CMK (cell line): Measurements from ENCODE around the gene COL6A6.
"Not testable (repeated sequence)": the region's sequence is repeated elsewhere in the genome, so short reads cannot be mapped to it uniquely, and the experiment has no call there.

Experiments
- DNase-seq: peaks from one replicate; pipeline ENCODE4 v3.0.0-alpha.2; 2010; ENCODE audit warnings: low read depth

COL6A6 gene

DNA sequence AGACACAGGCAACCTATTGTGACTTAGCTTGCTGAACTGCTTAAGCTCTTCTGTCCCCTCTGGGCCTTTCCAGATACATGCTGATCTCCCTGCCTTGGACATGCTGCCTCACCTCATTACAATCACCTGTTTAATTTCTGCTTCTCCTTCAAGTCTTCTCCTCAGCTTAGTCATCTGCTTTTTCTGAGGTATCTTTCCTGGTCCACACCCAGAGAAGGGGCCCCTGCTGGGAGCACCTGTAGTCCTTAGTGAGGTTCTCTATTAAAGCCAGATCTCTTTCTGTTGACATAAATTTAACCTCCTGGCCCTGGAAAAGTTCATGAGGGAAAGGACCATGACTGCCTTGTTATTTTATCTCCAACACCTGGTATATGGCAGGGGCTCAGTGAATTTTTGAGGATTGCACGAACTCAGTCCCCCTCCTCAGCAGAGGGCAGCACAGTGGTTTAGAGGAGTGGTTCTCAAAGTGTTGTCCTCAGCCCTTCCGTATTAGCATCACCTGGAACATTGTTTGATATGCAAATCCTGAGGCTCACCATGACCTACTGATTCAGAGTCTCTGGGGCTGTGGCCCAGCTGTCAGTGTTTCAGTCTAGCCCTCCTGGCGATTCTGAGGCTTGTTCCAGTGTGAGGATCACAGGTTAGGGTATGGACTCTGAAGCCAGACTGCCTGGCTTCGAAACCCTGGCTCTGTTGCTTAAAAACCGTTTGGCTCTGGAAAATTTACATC lies 12.7 kb downstream of the COL6A6 start:
- no peak for DNase-seq

DNA sequence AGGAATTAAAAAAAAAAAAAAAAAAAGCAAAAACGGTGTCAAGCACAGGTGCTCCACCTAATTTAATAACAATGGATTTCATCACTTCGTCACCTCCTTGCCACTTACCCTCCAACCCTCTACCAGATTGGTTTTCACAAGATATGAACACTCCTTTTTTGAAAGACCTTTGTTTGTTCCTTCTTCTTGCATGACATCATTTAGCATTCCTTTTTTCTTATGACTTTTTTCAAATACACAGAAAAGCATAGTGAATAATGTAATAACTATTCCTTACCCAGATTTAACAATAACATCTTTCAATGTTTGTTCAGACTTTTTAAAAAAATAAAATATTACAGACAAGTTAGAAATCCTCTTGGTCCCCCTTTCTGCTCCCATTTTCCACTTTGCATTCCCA lies 16.3 kb downstream of the COL6A6 start:
- DNase-seq, result no peak

DNA sequence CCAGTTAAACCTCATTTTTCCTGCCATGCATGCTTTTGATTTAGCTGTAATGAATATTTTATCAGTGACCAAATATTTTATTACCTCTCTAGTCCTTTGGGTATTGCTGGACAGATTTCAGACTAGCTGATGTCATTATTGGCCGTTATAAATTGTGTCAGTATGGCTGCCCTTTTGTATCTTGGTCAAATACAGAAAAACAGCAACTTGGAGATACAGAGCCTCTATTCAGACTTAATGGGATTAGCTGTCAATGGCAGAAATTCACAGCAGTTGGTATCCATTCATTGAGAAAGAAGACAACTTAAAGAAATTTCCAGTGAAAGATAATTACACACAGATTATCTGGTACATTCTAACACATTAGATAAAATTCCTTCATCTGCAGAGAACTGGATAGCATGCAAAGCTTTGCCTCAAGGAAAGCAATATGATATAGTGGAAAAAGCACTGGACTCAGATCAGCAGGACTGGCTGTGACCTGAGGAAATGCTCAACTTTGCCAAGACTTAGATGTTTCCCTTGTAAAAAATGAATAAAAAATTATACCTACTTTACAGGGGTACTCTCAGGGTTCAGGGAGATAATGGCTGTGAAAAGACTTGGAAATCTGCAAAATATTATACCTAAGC lies 20.8 kb downstream of the COL6A6 start:
- DNase-seq, result no peak

DNA sequence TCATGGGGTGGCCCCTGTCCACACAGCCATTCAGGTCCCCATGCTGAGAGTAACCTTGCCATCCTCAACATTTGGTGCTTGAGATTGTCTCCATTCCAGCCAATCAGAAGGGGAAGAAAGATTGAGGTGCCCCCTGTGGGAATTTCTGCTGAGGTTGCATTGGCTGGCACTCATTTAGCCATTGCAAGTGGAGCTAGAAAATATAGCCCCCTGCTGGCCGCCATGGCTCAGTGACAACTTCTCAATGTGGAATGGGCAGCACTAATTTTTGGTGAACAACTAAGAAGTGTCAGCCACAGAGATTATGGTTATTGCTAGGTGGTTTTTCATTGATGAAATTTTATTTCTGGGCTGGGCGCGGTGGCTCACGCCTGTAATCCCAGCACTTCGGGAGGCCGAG lies 22.0 kb downstream of the COL6A6 start:
- DNase-seq, result peak; percentile 17

DNA sequence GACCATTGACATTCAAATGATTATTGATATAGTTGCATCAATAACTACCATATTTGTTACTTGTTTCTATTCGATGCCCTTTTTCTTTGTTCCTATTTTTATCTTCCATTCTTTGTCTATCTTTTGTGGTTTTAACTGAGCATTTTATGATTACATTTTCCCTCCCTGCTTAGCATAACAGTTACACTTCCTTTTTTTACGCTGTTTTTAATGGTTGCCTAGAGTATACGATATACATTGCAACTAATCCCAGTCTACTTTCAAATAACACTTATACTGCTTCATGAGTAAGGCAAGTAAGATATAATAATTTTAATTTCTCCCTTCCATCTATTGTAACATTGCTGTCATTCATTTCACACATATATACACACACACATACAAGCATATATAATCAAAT lies 26.3 kb downstream of the COL6A6 start:
- no peak for DNase-seq

DNA sequence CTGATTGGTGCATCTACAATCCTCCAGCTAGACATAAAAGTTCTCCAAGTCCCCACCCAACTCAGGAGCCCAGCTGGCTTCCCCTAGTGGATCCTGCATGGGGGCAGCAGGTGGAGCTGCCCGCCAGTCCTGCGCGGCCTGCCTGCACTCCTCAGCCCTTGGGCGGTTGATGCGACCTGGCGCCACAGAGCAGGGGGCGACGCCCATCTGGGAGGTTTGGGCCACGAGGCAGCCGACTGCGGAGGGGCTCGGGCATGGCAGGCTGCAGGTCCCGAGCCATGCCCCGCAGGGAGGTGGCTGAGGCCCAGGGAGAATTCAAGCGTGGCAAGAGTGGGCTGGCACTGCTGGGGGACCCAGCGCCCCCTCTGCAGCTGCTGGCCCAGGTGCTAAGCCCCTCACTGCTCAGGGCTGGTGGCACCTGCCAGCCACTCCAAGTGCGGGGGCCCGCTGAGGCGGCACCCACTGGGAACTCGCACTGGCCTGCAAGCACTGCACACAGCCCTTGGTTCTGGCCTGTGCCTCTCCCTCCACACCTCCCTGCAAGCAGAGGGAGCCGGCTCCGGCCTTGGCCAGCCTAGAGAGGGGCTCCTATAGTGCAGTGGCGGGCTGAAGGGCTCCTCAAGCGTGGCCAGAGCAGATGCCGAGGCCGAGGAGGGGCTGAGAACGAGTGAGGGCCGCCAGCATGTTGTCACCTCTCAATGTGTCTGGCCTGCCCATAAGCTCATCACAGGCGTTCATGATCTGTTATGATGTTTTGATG lies 30.1 kb downstream of the COL6A6 start:
- no peak for DNase-seq

DNA sequence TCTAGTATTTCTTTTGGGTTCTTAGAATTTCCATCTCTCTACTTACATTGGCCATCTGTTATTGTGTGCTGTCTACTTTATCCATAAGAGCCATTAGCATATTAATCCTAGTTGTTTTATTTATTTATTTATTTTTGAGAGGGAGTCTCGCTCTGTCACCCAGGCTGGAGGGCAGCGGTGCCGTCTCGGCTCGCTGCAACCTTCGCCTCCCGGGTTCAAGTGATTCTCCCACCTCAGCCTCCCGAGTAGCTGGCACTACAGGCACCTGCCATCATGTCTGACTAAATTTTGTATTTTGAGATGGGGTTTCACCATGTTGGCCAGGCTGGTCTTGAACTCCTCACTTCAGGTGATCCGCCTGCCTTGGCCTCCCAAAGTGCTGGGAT lies 30.7 kb downstream of the COL6A6 start:
- not testable (repeated sequence) for DNase-seq

DNA sequence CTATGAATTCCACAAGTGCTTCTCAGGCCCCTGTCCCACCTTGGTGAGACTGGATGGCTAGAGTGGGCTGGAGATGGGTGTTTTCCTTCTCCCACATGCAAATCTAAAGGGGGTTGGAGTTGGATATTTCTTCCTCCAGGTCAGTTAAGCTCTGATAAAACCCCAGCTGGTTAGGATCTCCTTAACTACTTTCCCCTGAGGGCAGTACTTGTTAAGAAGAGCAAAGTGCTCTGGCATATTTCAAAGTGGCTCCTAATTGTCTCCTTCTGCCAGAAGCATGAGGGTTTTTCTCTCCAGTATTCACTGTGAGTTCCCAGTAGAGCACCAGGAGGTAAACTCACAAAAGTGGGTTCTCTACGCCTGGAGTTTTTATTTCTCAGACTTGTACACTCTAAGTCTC lies 31.4 kb downstream of the COL6A6 start:
- DNase-seq, result no peak

DNA sequence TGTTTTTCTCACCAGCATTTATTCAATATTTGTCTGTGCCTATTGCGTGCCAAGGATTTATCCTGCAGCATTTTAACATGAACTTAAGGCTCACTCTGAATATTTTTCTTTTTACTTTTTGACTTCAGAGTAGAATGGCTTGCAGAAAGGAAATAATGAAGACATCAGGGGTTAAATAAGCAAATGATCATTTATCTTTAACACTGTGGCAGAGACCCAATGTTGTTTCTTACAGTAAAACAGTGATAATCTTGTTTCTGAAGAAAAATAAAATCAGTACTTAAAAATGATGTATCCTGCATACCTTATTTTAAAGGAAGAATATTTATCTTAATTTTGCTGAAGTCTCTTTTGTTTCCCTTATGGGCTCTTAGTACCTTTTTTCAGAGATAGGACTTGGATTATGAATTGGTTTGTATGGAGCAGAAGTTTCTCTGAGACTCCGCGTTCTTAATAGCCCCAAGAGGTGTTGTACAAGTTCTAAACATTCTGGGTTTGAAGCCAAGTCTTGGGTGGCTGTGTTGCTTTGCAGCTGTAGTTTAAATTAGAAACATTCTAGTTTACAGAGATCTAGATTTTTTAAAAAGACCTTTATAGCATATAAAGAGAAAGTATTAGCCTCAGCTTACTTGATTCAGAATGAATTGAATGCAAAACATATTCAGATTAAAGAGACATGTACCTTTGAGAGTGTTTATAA lies 40.5 kb downstream of the COL6A6 start:
- no peak for DNase-seq

DNA sequence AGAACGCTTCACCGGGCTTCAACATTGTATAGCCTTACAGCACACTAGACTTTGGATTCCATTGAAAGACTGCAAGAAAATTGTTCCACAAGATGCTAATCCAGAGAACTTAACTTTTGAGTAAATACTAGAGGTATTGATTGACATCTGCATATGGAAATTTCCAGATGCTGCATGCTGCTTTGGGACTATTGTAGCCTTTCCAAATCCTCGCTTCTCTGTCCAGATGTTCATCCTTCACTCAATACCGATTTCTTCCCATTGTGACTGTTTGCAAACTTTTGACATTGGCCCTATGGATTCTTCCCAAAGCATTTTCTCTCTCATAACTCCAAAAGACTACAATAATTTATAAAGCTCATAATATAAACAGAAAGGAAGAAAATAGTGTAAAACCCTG lies 41.4 kb downstream of the COL6A6 start:
- DNase-seq, result no peak

DNA sequence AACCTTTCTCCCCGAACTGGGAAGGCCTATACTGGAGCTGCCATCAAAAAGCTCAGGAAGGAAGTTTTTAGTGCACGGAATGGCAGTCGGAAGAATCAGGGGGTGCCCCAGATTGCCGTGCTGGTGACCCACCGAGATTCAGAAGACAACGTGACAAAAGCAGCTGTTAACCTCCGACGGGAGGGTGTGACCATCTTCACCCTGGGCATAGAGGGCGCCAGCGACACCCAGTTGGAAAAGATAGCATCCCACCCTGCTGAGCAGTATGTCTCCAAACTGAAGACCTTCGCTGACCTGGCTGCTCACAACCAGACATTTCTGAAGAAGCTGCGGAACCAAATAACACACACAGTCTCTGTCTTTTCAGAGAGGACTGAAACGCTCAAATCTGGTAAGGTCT lies 48.2 kb downstream of the COL6A6 start:
- no peak for DNase-seq
